Cardiac fibroblast (primary cell): ENCODE measurements around the gene ATOX1.
"Not testable (repeated sequence)": the region's sequence is repeated elsewhere in the genome, so short reads cannot be mapped to it uniquely, and the experiment has no call there.

ENCODE experiments used
- DNase-seq, 2 donors: peaks; one replicate each; pipeline versions ENCODE4 v3.0.0 to v3.0.0-alpha.2; 2010; ENCODE audit warnings: low read depth in 2 of 2
- H3K4me3 ChIP-seq, 2 donors: replicated peaks in 1 of 2; 1 replicate in 1 of 2; 2 replicates in 1 of 2; pipeline ENCODE4 v1.5.1; 2011; ENCODE audit warnings: low read depth in 2 of 2, low read length in 2 of 2, mild to moderate bottlenecking in 2 of 2, moderate library complexity in 1 of 2
- CTCF ChIP-seq: IDR thresholded peaks from one replicate; pipeline ENCODE4 v1.5.1; 2011; ENCODE audit warnings: low read depth, mild to moderate bottlenecking, low read length, inconsistent platforms

ATOX1 gene

GRCh38 chr5:151737431-151737830 lies 21.0 kb downstream of the ATOX1 start:
- no peak overlapping the region for H3K4me3 ChIP-seq
- peak in 1 of 2 donors; percentile 43 for DNase-seq

DNA sequence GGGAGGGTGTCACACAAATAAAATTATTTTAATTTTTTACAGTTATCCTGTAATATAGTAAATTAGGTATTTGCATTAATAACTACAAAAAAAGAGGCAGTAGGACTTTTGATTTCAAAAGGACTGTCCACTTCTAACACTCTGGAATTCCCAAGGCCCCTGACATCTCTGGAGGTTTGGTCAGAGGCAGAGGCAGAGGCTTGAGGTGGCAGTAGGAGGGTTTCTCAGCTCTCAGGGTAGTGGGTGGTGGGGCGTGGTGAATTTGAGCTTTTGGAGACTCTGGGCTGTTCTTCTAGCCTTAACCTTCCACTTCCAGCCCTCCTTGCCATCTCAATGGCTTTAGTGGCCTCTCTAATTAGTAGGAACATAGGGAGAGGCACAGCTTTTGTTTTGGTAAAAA lies 22.8 kb downstream of the ATOX1 start:
- no peak for TF ChIP-seq CTCF
- H3K4me3 ChIP-seq: no peak overlapping the region
- DNase-seq: no peak

More at GRCh38 chr5:151737431-151737830, 21.0 kb downstream of the ATOX1 start:
- no peak for TF ChIP-seq CTCF

- DNase-seq: no peak
- TF ChIP-seq CTCF: no peak
- H3K4me3 ChIP-seq: no peak overlapping the region
Observed at GRCh38 chr5:151734064-151734408, 24.4 kb downstream of the ATOX1 start.

DNA sequence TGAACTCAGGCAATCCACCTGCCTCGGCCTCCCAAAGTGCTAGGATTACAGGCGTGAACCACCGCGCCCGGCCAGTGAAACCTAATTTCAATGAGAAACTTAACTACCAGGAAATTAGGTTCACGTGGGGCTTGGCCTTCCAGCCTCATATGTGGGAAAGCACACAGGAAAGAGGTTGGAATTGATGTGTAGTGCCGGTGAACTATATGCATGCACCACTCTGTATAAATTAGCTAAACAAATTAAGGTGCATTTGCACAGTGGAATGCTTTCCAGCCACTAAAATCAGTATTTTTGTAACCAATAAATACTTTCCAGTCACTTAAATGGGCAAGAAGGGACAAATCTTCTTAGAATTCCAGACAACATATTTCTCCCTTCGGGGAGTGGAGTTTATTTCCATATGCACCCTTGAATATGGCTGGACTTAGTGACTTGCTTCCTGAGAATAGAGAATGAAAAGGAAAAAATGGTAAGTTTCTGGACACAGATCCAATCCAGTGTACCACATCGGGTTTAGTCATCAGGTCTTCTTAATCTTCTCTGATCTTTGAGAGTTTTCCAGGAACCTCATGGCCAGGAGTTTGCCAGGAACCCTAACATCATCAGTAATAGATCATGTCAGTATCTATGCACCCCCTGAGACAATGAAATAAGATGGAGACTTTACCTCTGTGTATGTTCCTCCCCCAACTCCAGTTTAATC lies 24.9 kb downstream of the ATOX1 start:
- no peak overlapping the region for H3K4me3 ChIP-seq
- DNase-seq: peak in 1 of 2 donors; percentile 33
- TF ChIP-seq CTCF: no peak

DNA sequence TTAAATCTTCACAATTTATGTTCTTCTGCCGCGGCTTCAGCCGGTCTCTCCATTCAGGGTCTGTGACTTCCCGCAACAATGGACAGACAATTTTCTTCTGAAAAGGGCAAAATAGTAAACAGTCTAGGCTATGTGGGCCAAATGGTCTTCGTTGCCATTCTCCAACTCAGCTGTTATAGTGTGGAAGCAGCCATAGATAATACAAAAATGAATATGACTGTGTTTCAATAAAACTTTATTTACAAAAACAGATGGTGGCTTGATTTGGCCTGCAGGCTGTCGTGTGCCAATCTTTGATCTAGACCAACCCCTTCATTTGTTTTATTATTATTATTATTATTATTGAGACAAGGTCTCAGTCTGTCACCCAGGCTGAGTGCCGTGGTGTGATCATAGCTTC lies 28.1 kb downstream of the ATOX1 start:
- no peak for TF ChIP-seq CTCF
- H3K4me3 ChIP-seq: no peak overlapping the region
- no peak for DNase-seq

GRCh38 chr5:151729597-151729996 lies 28.8 kb downstream of the ATOX1 start:
- not testable (repeated sequence) for H3K4me3 ChIP-seq, DNase-seq

DNA sequence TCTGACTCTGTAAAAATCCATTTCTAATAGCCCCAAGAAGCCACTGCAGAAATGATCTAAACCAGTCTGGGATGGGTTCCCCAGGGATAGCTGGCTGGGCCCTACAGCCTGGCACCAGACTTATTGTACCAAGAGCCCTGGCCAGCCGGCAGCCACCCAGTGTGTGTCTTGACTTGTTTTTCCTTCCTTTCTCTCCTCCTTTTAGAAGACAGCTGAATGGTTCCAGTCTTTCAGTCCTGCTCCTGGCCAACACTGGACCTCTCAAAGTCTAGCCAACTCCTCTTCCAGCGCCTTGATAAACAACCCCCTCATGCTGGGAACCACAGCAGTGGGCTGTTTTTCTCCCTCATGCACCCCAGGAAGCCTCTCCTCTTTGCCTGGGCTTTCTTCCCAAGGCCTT lies 34.1 kb downstream of the ATOX1 start:
- no peak for DNase-seq
- H3K4me3 ChIP-seq: no peak overlapping the region
- no peak for TF ChIP-seq CTCF
